Measurements from ENCODE around the gene SCYGR7. TPM values are rescaled to one million over a fixed set of nuclear protein-coding genes. Genes with fewer than 3 reads are reported as not detected.

Gene SCYGR7
- total and polyA plus RNA-seq, 10 donors: not detected

GRCh38 chr2:227774011-227774624 is 46.0 kb downstream of the SCYGR7 start:
- no peaks in the 10 kb centered on the region for H3K27me3 ChIP-seq (replicated peaks in 1 of 7)
- no peak overlapping the region for H3K4me3 ChIP-seq
- intact Hi-C loops (cut with DNase I; ENCODE audit: low total_unique reads): no loop called here
- TF ChIP-seq CTCF (IDR thresholded peaks at IDR 0.05 in 8 of 11, conservative IDR thresholded peaks at IDR 0.05 in 3 of 11) (peak in 3 of 11 experiments; percentile 14 to 17 (median 16)), POLR2AphosphoS5 (IDR thresholded peaks at IDR 0.05) (no peak)
- H3K9me3 ChIP-seq: no peaks in the 10 kb centered on the region
- 62 to 71% (median 64%) methylated on average over 15 of the region's 15 CpGs for WGBS, 5 donors
- H3K27ac ChIP-seq: no peak overlapping the region
- DNase-seq: no peak
- no peaks in the 10 kb centered on the region for H3K36me3 ChIP-seq
- H3K4me1 ChIP-seq: no peaks in the 10 kb centered on the region

- Histone ChIP-seq H3K4me3 (no peak overlapping the region), H3K36me3 (no peaks in the 10 kb centered on the region)
- intact Hi-C loops (cut with DNase I; ENCODE audit: low total_unique reads): no loop called here
Observed at GRCh38 chr2:227774895-227775842, 47.0 kb downstream of the SCYGR7 start.

More at GRCh38 chr2:227774895-227775842, 47.0 kb downstream of the SCYGR7 start:
- TF ChIP-seq POLR2AphosphoS5 (IDR thresholded peaks at IDR 0.05): no peak
- no peak for TF ChIP-seq POLR2A (IDR thresholded peaks at IDR 0.05)
- no peak for TF ChIP-seq CTCF (IDR thresholded peaks at IDR 0.05 in 8 of 11, conservative IDR thresholded peaks at IDR 0.05 in 3 of 11)
- DNase-seq: no peak
- H3K4me1 ChIP-seq: no peaks in the 10 kb centered on the region
- no peaks in the 10 kb centered on the region for H3K27me3 ChIP-seq (replicated peaks in 1 of 7)
- WGBS, 5 donors: 74 to 88% (median 81%) methylated on average over 6 of the region's 6 CpGs
- no peak overlapping the region for H3K27ac ChIP-seq
- H3K9me3 ChIP-seq: no peaks in the 10 kb centered on the region

Small RNA genes lying within 50 kb of the gene (small RNA-seq; reads per million reads assigned to genes)
- gene RNA5SP121 (0 to 0.07 (median 0) reads per million in 4 donors), gene SNRPGP8 (0 reads per million in 4 donors)

Other genes starting within 250 kb of the SCYGR7 start
- gene SCYGR2, start 129.4 kb upstream of the SCYGR7 start, total RNA-seq: not detected
- not detected for gene SCYGR2, start 129.4 kb upstream of the SCYGR7 start, polyA plus RNA-seq
- gene SCYGR3, start 113.5 kb upstream of the SCYGR7 start, total RNA-seq: not detected
- gene SCYGR3, start 113.5 kb upstream of the SCYGR7 start, polyA plus RNA-seq: not detected
- not detected for gene SCYGR4, start 110.8 kb upstream of the SCYGR7 start, total RNA-seq
- gene SCYGR4, start 110.8 kb upstream of the SCYGR7 start, polyA plus RNA-seq: under 1 TPM in 1 of 3 donors, not detected in 2; 0.04 TPM
- gene SCYGR5, start 61.5 kb upstream of the SCYGR7 start, total RNA-seq: not detected
- not detected for gene SCYGR5, start 61.5 kb upstream of the SCYGR7 start, polyA plus RNA-seq
- under 1 TPM in 2 of 7 donors, not detected in 5; 0.19 to 0.23 TPM for gene SLC19A3, start 10.3 kb upstream of the SCYGR7 start, total RNA-seq
- under 1 TPM; 0.06 to 0.15 (median 0.11) TPM for gene SLC19A3, start 10.3 kb upstream of the SCYGR7 start, polyA plus RNA-seq
- not detected for gene SCYGR6, start 3.6 kb upstream of the SCYGR7 start, total RNA-seq
- not detected for gene SCYGR6, start 3.6 kb upstream of the SCYGR7 start, polyA plus RNA-seq
- gene SCYGR8, start 17.6 kb downstream of the SCYGR7 start, total RNA-seq: not detected
- not detected for gene SCYGR8, start 17.6 kb downstream of the SCYGR7 start, polyA plus RNA-seq
- gene CCL20, start 85.5 kb downstream of the SCYGR7 start, total RNA-seq: not detected
- gene CCL20, start 85.5 kb downstream of the SCYGR7 start, polyA plus RNA-seq: under 1 TPM; 0.28 to 0.74 (median 0.46) TPM
- 1 to 10 TPM in 1 of 7 donors, not detected in 6; 2.2 TPM for gene DAW1, start 143.3 kb downstream of the SCYGR7 start, total RNA-seq
- not detected for gene DAW1, start 143.3 kb downstream of the SCYGR7 start, polyA plus RNA-seq

Data from spleen (tissue), 11 donors.